HEK293 (cell line): ENCODE measurements around the gene C2CD5.

Experiments used
- CTCF ChIA-PET: fragments of 350-600 bp; formaldehyde crosslinking; extraction: SDS; loops from one replicate; lab custom pipeline; 2021; ENCODE audit warnings: antibody characterized with exemption; lab: Yijun Ruan, JAX
- POLR2A ChIA-PET: fragments of 300-600 bp; formaldehyde crosslinking; extraction: SDS; loops from one replicate; lab custom pipeline; 2020; ENCODE audit warnings: antibody characterized with exemption, inconsistent platforms; lab: Yijun Ruan, JAX
- H3K27ac ChIP-seq: fragments of 200-500 bp; sonication (Bioruptor generic); 2 replicates; pipeline ENCODE4 v1.5.1; 2014; ENCODE audit warnings: low read depth, low read length, control low read depth, inconsistent platforms; ENCODE audit errors: extremely low read depth
- H3K36me3 ChIP-seq, 2 experiments: fragments of 200-500 bp in 1 of 2; sonication (Bioruptor generic) in 1 of 2; 1 replicate in 1 of 2; 2 replicates in 1 of 2; pipeline ENCODE4 v1.5.1; 2014 to 2017; ENCODE audit warnings: inconsistent platforms in 2 of 2, low read length in 2 of 2; ENCODE audit not compliant: control insufficient read depth in 2 of 2, insufficient read depth in 1 of 2
- H3K4me1 ChIP-seq: fragments of 200-500 bp; sonication (Bioruptor generic); 2 replicates; pipeline ENCODE4 v1.5.1; 2014; ENCODE audit warnings: mild to moderate bottlenecking, low read length, inconsistent platforms; ENCODE audit not compliant: control insufficient read depth, insufficient read depth
- H3K4me3 ChIP-seq: 2 replicates; pipeline ENCODE4 v1.5.1; 2011; ENCODE audit warnings: low read depth, mild to moderate bottlenecking, control low read depth, low read length, moderate library complexity
- H3K9me3 ChIP-seq: fragments of 200-500 bp; sonication (Bioruptor generic); 2 replicates; pipeline ENCODE4 v1.5.1; 2014; ENCODE audit warnings: low read depth, low read length, inconsistent platforms; ENCODE audit not compliant: control insufficient read depth, insufficient read depth
- GFI1B ChIP-seq: fragments of 450-650 bp; formaldehyde crosslinking; IDR thresholded peaks from 2 replicates; pipeline ENCODE4 v1.5.1; 2016; ENCODE audit warnings: missing biosample characterization, missing genetic modification characterization
- KLF8 ChIP-seq: fragments of 450-650 bp; formaldehyde crosslinking; IDR thresholded peaks from 2 replicates; pipeline ENCODE4 v1.5.1; 2016; ENCODE audit warnings: missing biosample characterization, missing genetic modification characterization
- MEIS1 ChIP-seq: sonication (generic); formaldehyde crosslinking; IDR thresholded peaks from 2 replicates; pipeline ENCODE4 v1.8.1; 2022; ENCODE audit warnings: missing genetic modification reagents, mild to moderate bottlenecking, borderline replicate concordance
- SP3 ChIP-seq: fragments of 450-650 bp; formaldehyde crosslinking; IDR thresholded peaks from 2 replicates; pipeline ENCODE4 v1.5.1; 2016; ENCODE audit warnings: missing biosample characterization, missing genetic modification characterization
- ZBTB20 ChIP-seq: fragments of 450-650 bp; formaldehyde crosslinking; IDR thresholded peaks from 2 replicates; pipeline ENCODE4 v1.5.1; 2016; ENCODE audit warnings: missing biosample characterization, missing genetic modification characterization
- ZNF114 ChIP-seq: fragments of 450-650 bp; formaldehyde crosslinking; IDR thresholded peaks from 2 replicates; pipeline ENCODE4 v1.5.0; 2017; ENCODE audit warnings: missing biosample characterization, missing genetic modification characterization
- ZNF221 ChIP-seq: fragments of 450-650 bp; formaldehyde crosslinking; IDR thresholded peaks from 2 replicates; pipeline ENCODE4 v1.5.1; 2017; ENCODE audit warnings: missing biosample characterization, missing genetic modification characterization, borderline replicate concordance
- ZNF341 ChIP-seq: fragments of 450-650 bp; formaldehyde crosslinking; IDR thresholded peaks from 2 replicates; pipeline ENCODE4; 2016; ENCODE audit warnings: low read depth, missing biosample characterization, missing genetic modification characterization
- ZNF423 ChIP-seq: fragments of 450-650 bp; formaldehyde crosslinking; IDR thresholded peaks from 2 replicates; pipeline ENCODE4 v1.5.1; 2016; ENCODE audit warnings: missing biosample characterization, missing genetic modification characterization
- ZNF544 ChIP-seq: fragments of 450-650 bp; formaldehyde crosslinking; IDR thresholded peaks from 2 replicates; pipeline ENCODE4 v1.5.0; 2017; ENCODE audit warnings: missing biosample characterization, missing genetic modification characterization
- ZNF624 ChIP-seq: fragments of 450-650 bp; formaldehyde crosslinking; IDR thresholded peaks from 2 replicates; pipeline ENCODE4 v1.5.1; 2017; ENCODE audit warnings: missing biosample characterization, missing genetic modification characterization
- ZSCAN16 ChIP-seq: fragments of 450-650 bp; formaldehyde crosslinking; IDR thresholded peaks from 2 replicates; pipeline ENCODE4 v1.5.1; 2016; ENCODE audit warnings: missing biosample characterization, missing genetic modification characterization
- TF ChIP-seq, protein P1 (sequence below): fragments of 450-650 bp; formaldehyde crosslinking; optimal IDR thresholded peaks from 2 replicates; pipeline ENCODE3; 2016; ENCODE audit warnings: missing biosample characterization, mild to moderate bottlenecking, missing genetic modification characterization
- TF ChIP-seq, protein P2 (sequence below): sonication (generic); formaldehyde crosslinking; IDR thresholded peaks from 2 replicates; pipeline ENCODE4 v1.8.1; 2022; ENCODE audit warnings: mild to moderate bottlenecking, moderate library complexity, missing genetic modification reagents
- TF ChIP-seq, protein P3 (sequence below): fragments of 450-650 bp; formaldehyde crosslinking; IDR thresholded peaks from 2 replicates; pipeline ENCODE4 v1.5.1; 2016; ENCODE audit warnings: missing biosample characterization, missing genetic modification characterization, borderline replicate concordance
- TF ChIP-seq, protein P4 (sequence below): fragments of 450-650 bp; formaldehyde crosslinking; IDR thresholded peaks from 2 replicates; pipeline ENCODE4 v1.5.1; 2017; ENCODE audit warnings: missing biosample characterization, missing genetic modification characterization
- TF ChIP-seq, protein P5 (sequence below): fragments of 450-650 bp; formaldehyde crosslinking; IDR thresholded peaks from 2 replicates; pipeline ENCODE4 v1.5.1; 2016; ENCODE audit warnings: missing biosample characterization, missing genetic modification characterization
- TF ChIP-seq, protein P6 (sequence below): fragments of 450-650 bp; formaldehyde crosslinking; IDR thresholded peaks from 2 replicates; pipeline ENCODE4 v1.5.1; 2016; ENCODE audit warnings: missing biosample characterization, missing genetic modification characterization
- TF ChIP-seq, protein P7 (sequence below): IDR thresholded peaks from 2 replicates; pipeline ENCODE4 v1.6.1; 2011; ENCODE audit warnings: mild to moderate bottlenecking, low read depth, low read length, borderline replicate concordance
- TF ChIP-seq, protein P8 (sequence below): fragments of 450-650 bp; formaldehyde crosslinking; IDR thresholded peaks from 2 replicates; pipeline ENCODE4 v1.5.1; 2016; ENCODE audit warnings: missing biosample characterization, missing genetic modification characterization

The C2CD5 gene

DNA sequence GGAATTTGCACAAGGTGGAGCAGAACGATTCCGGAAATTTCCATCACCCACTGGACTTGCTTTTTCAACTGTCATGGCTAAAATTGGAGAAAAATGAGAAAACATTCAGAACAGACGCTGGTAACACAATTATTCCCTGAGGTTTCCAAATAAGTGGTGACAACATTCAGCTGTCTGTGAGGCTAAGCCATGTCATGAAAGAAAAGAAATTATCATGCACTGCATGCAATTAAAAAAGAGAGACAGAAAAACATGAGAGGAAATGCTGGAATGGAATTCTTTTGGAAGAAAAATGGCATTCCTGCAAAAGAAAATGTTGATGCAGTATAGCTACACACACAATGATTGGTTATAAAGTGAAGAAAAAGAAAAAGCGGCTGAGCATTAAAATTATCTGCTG, 87.3 kb downstream of the C2CD5 start:
- ChIA-PET POLR2A (no interaction called here), CTCF (interaction anchor here (0.5 to 1.6 kb wide), 5 partner anchors 14 to 761 kb away, joined by 3 to 6 read pairs (median 5); no protein-coding TSS in a partner anchor)
- TF ChIP-seq ZNF544 (no peak), MEIS1 (CRISPR knock-in tag) (no peak), ZNF624 (no peak), KLF8 (no peak), ZSCAN16 (no peak)
- no peak overlapping the region for H3K4me3 ChIP-seq
- no peaks in the 10 kb centered on the region for H3K9me3 ChIP-seq
- no peaks in the 10 kb centered on the region for H3K4me1 ChIP-seq
- H3K36me3 ChIP-seq = peaks cover 3 to 10% of the 10 kb centered on the region in 2 experiments; a peak in 2 of 3 replicates
- H3K27ac ChIP-seq = no peak overlapping the region

DNA sequence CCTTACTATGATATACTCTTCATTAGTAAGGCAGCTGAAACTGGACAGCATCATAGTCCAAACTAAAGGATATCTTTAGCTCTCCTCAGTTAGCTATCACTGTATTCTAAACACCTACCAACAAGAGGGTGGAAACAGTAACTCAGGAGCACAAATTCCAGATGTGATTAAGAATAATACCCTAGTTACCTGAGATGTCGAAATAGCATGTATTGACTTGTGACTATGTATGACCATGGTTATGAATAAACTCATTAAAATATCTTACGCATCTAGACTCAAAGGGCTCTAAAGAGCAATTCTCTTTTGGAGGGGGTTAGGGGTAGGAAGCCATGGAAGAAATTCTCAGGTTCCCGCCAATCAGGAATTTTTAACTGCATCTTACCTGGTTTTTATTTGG, 90.8 kb downstream of the C2CD5 start:
- Histone ChIP-seq H3K4me1 (no peaks in the 10 kb centered on the region), H3K27ac (no peak overlapping the region), H3K36me3 (peaks cover 3 to 24% of the 10 kb centered on the region in 2 experiments; a peak in 2 of 3 replicates), H3K9me3 (no peaks in the 10 kb centered on the region), H3K4me3 (no peak overlapping the region)
- POLR2A ChIA-PET = no interaction called here
- CTCF ChIA-PET = no interaction called here
- TF ChIP-seq, protein P1, sequence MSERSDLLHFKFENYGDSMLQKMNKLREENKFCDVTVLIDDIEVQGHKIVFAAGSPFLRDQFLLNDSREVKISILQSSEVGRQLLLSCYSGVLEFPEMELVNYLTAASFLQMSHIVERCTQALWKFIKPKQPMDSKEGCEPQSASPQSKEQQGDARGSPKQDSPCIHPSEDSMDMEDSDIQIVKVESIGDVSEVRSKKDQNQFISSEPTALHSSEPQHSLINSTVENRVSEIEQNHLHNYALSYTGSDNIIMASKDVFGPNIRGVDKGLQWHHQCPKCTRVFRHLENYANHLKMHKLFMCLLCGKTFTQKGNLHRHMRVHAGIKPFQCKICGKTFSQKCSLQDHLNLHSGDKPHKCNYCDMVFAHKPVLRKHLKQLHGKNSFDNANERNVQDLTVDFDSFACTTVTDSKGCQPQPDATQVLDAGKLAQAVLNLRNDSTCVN = no peak
- TF ChIP-seq ZNF423 (no peak), ZBTB20 (no peak), ZNF114 (no peak), ZNF341 (tag by site-specific recombination) (no peak), GFI1B (tag by site-specific recombination) (no peak), SP3 (tag by site-specific recombination) (no peak), ZNF221 (no peak)
- TF ChIP-seq, protein P2, sequence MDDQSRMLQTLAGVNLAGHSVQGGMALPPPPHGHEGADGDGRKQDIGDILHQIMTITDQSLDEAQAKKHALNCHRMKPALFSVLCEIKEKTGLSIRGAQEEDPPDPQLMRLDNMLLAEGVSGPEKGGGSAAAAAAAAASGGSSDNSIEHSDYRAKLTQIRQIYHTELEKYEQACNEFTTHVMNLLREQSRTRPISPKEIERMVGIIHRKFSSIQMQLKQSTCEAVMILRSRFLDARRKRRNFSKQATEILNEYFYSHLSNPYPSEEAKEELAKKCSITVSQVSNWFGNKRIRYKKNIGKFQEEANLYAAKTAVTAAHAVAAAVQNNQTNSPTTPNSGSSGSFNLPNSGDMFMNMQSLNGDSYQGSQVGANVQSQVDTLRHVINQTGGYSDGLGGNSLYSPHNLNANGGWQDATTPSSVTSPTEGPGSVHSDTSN (CRISPR knock-in tag) = no peak
- TF ChIP-seq, protein P3, sequence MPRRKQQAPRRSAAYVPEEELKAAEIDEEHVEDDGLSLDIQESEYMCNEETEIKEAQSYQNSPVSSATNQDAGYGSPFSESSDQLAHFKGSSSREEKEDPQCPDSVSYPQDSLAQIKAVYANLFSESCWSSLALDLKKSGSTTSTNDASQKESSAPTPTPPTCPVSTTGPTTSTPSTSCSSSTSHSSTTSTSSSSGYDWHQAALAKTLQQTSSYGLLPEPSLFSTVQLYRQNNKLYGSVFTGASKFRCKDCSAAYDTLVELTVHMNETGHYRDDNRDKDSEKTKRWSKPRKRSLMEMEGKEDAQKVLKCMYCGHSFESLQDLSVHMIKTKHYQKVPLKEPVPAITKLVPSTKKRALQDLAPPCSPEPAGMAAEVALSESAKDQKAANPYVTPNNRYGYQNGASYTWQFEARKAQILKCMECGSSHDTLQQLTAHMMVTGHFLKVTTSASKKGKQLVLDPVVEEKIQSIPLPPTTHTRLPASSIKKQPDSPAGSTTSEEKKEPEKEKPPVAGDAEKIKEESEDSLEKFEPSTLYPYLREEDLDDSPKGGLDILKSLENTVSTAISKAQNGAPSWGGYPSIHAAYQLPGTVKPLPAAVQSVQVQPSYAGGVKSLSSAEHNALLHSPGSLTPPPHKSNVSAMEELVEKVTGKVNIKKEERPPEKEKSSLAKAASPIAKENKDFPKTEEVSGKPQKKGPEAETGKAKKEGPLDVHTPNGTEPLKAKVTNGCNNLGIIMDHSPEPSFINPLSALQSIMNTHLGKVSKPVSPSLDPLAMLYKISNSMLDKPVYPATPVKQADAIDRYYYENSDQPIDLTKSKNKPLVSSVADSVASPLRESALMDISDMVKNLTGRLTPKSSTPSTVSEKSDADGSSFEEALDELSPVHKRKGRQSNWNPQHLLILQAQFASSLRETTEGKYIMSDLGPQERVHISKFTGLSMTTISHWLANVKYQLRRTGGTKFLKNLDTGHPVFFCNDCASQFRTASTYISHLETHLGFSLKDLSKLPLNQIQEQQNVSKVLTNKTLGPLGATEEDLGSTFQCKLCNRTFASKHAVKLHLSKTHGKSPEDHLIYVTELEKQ = no peak
- TF ChIP-seq, protein P4, sequence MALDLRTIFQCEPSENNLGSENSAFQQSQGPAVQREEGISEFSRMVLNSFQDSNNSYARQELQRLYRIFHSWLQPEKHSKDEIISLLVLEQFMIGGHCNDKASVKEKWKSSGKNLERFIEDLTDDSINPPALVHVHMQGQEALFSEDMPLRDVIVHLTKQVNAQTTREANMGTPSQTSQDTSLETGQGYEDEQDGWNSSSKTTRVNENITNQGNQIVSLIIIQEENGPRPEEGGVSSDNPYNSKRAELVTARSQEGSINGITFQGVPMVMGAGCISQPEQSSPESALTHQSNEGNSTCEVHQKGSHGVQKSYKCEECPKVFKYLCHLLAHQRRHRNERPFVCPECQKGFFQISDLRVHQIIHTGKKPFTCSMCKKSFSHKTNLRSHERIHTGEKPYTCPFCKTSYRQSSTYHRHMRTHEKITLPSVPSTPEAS (tag by site-specific recombination) = no peak
- TF ChIP-seq, protein P5, sequence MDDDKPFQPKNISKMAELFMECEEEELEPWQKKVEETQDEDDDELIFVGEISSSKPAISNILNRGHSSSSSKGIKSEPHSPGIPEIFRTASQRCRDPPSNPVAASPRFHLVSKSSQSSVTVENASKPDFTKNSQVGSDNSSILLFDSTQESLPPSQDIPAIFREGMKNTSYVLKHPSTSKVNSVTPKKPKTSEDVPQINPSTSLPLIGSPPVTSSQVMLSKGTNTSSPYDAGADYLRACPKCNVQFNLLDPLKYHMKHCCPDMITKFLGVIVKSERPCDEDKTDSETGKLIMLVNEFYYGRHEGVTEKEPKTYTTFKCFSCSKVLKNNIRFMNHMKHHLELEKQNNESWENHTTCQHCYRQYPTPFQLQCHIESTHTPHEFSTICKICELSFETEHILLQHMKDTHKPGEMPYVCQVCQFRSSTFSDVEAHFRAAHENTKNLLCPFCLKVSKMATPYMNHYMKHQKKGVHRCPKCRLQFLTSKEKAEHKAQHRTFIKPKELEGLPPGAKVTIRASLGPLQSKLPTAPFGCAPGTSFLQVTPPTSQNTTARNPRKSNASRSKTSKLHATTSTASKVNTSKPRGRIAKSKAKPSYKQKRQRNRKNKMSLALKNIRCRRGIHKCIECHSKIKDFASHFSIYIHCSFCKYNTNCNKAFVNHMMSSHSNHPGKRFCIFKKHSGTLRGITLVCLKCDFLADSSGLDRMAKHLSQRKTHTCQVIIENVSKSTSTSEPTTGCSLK (tag by site-specific recombination) = no peak
- TF ChIP-seq, protein P6, sequence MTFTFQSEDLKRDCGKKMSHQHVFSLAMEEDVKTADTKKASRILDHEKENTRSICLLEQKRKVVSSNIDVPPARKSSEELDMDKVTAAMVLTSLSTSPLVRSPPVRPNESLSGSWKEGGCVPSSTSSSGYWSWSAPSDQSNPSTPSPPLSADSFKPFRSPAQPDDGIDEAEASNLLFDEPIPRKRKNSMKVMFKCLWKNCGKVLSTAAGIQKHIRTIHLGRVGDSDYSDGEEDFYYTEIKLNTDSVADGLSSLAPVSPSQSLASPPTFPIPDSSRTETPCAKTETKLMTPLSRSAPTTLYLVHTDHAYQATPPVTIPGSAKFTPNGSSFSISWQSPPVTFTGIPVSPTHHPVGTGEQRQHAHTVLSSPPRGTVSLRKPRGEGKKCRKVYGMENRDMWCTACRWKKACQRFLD (tag by site-specific recombination) = no peak
- TF ChIP-seq, protein P7, sequence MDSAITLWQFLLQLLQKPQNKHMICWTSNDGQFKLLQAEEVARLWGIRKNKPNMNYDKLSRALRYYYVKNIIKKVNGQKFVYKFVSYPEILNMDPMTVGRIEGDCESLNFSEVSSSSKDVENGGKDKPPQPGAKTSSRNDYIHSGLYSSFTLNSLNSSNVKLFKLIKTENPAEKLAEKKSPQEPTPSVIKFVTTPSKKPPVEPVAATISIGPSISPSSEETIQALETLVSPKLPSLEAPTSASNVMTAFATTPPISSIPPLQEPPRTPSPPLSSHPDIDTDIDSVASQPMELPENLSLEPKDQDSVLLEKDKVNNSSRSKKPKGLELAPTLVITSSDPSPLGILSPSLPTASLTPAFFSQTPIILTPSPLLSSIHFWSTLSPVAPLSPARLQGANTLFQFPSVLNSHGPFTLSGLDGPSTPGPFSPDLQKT = no peak
- TF ChIP-seq, protein P8, sequence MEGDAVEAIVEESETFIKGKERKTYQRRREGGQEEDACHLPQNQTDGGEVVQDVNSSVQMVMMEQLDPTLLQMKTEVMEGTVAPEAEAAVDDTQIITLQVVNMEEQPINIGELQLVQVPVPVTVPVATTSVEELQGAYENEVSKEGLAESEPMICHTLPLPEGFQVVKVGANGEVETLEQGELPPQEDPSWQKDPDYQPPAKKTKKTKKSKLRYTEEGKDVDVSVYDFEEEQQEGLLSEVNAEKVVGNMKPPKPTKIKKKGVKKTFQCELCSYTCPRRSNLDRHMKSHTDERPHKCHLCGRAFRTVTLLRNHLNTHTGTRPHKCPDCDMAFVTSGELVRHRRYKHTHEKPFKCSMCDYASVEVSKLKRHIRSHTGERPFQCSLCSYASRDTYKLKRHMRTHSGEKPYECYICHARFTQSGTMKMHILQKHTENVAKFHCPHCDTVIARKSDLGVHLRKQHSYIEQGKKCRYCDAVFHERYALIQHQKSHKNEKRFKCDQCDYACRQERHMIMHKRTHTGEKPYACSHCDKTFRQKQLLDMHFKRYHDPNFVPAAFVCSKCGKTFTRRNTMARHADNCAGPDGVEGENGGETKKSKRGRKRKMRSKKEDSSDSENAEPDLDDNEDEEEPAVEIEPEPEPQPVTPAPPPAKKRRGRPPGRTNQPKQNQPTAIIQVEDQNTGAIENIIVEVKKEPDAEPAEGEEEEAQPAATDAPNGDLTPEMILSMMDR (tag by site-specific recombination) = no peak
